ENCODE data around the gene RPS18.

Gene RPS18

GRCh38 chr6:33314943-33315792 is 43.3 kb downstream of the RPS18 start:
- peak overlapping the region; percentile 100 for H3K4me2 ChIP-seq (ENCODE audit: low read length)
- TF ChIP-seq CTCF (IDR thresholded peaks at IDR 0.05), result no peak
- peak overlapping the region; percentile 94 for H3K4me3 ChIP-seq (ENCODE audit: low read depth, low read length)
- peaks cover 35% of the 10 kb centered on the region for H3K4me1 ChIP-seq
- H3K36me3 ChIP-seq (ENCODE audit: control insufficient read depth, insufficient read depth, low read length), result no peaks in the 10 kb centered on the region
- H3K9me3 ChIP-seq (ENCODE audit: control insufficient read depth, low read length), result no peaks in the 10 kb centered on the region
- peak overlapping the region; percentile 91 for H2AFZ ChIP-seq
- H3K9ac ChIP-seq, result no peak overlapping the region
- no peaks in the 10 kb centered on the region for H3K27me3 ChIP-seq (ENCODE audit: control insufficient read depth, insufficient read depth, low read length)
- peaks cover 7% of the 10 kb centered on the region for H3K79me2 ChIP-seq
- H3K27ac ChIP-seq, result peak overlapping the region; percentile 96

- H3K79me2 ChIP-seq, result peaks cover 5% of the 10 kb centered on the region
- H3K9me3 ChIP-seq (ENCODE audit: control insufficient read depth, low read length), result no peaks in the 10 kb centered on the region
- no peaks in the 10 kb centered on the region for H3K36me3 ChIP-seq (ENCODE audit: control insufficient read depth, insufficient read depth, low read length)
- no peak overlapping the region for H3K4me3 ChIP-seq (ENCODE audit: low read depth, low read length)
- no peak for TF ChIP-seq CTCF (IDR thresholded peaks at IDR 0.05)
- H2AFZ ChIP-seq, result no peak overlapping the region
- peaks cover 43% of the 10 kb centered on the region for H3K4me1 ChIP-seq
- H3K9ac ChIP-seq, result no peak overlapping the region
- H3K4me2 ChIP-seq (ENCODE audit: low read length), result peak overlapping the region; percentile 54
- H3K27me3 ChIP-seq (ENCODE audit: control insufficient read depth, insufficient read depth, low read length), result no peaks in the 10 kb centered on the region
- peak overlapping the region; percentile 57 for H3K27ac ChIP-seq
Observed at GRCh38 chr6:33315793-33316602, 44.1 kb downstream of the RPS18 start.

GRCh38 chr6:33316603-33317418 is 44.9 kb downstream of the RPS18 start:
- H2AFZ ChIP-seq, result no peak overlapping the region
- no peak for TF ChIP-seq CTCF (IDR thresholded peaks at IDR 0.05)
- peak overlapping the region; percentile 22 for H3K4me3 ChIP-seq (ENCODE audit: low read depth, low read length)
- H3K4me2 ChIP-seq (ENCODE audit: low read length), result peak overlapping the region; percentile 54
- no peaks in the 10 kb centered on the region for H3K36me3 ChIP-seq (ENCODE audit: control insufficient read depth, insufficient read depth, low read length)
- peaks cover 49% of the 10 kb centered on the region for H3K4me1 ChIP-seq
- peaks cover 4% of the 10 kb centered on the region for H3K79me2 ChIP-seq
- H3K27me3 ChIP-seq (ENCODE audit: control insufficient read depth, insufficient read depth, low read length), result no peaks in the 10 kb centered on the region
- H3K9me3 ChIP-seq (ENCODE audit: control insufficient read depth, low read length), result no peaks in the 10 kb centered on the region
- H3K9ac ChIP-seq, result no peak overlapping the region
- peak overlapping the region; percentile 57 for H3K27ac ChIP-seq

- H3K9ac ChIP-seq, result no peak overlapping the region
- H3K27ac ChIP-seq, result peak overlapping the region; percentile 86
- no peak overlapping the region for H2AFZ ChIP-seq
- H3K36me3 ChIP-seq (ENCODE audit: control insufficient read depth, insufficient read depth, low read length), result no peaks in the 10 kb centered on the region
- peaks cover 51% of the 10 kb centered on the region for H3K4me1 ChIP-seq
- no peak for TF ChIP-seq CTCF (IDR thresholded peaks at IDR 0.05)
- H3K4me3 ChIP-seq (ENCODE audit: low read depth, low read length), result peak overlapping the region; percentile 84
- peaks cover 7% of the 10 kb centered on the region for H3K79me2 ChIP-seq
- H3K27me3 ChIP-seq (ENCODE audit: control insufficient read depth, insufficient read depth, low read length), result no peaks in the 10 kb centered on the region
- H3K4me2 ChIP-seq (ENCODE audit: low read length), result peak overlapping the region; percentile 54
- H3K9me3 ChIP-seq (ENCODE audit: control insufficient read depth, low read length), result no peaks in the 10 kb centered on the region
Observed at GRCh38 chr6:33317419-33317668, 45.5 kb downstream of the RPS18 start.
